HK-2 (cell line): Measurements from ENCODE around the gene HSD17B12.

Experiments used
- DNase-seq: peaks from one replicate; pipeline ENCODE4 v3.0.0-alpha.2; 2018; ENCODE audit not compliant: unreplicated experiment

HSD17B12 gene

GRCh38 chr11:43797866-43798265 is 117.3 kb downstream of the HSD17B12 start:
- DNase-seq, result no peak

- no peak for DNase-seq
Observed at GRCh38 chr11:43802509-43802908, 122.0 kb downstream of the HSD17B12 start.

- no peak for DNase-seq
Observed at GRCh38 chr11:43803766-43804165, 123.2 kb downstream of the HSD17B12 start.

- no peak for DNase-seq
Observed at GRCh38 chr11:43806976-43807375, 126.4 kb downstream of the HSD17B12 start.

- DNase-seq, result no peak
Observed at GRCh38 chr11:43810929-43811596, 130.5 kb downstream of the HSD17B12 start.

GRCh38 chr11:43812471-43812870 is 131.9 kb downstream of the HSD17B12 start:
- DNase-seq, result no peak

- no peak for DNase-seq
Observed at GRCh38 chr11:43818220-43818619, 137.7 kb downstream of the HSD17B12 start.

GRCh38 chr11:43819926-43820325 is 139.4 kb downstream of the HSD17B12 start:
- DNase-seq, result no peak

- DNase-seq, result no peak
Observed at GRCh38 chr11:43823316-43823715, 142.8 kb downstream of the HSD17B12 start.

GRCh38 chr11:43823851-43824250 is 143.3 kb downstream of the HSD17B12 start:
- no peak for DNase-seq

GRCh38 chr11:43825217-43825816 is 144.8 kb downstream of the HSD17B12 start:
- no peak for DNase-seq

- peak; percentile 69 for DNase-seq
Observed at GRCh38 chr11:43830928-43831440, 150.4 kb downstream of the HSD17B12 start.

GRCh38 chr11:43832536-43832935 is 152.0 kb downstream of the HSD17B12 start:
- no peak for DNase-seq

- no peak for DNase-seq
Observed at GRCh38 chr11:43833657-43834073, 153.1 kb downstream of the HSD17B12 start.

- DNase-seq, result no peak
Observed at GRCh38 chr11:43834286-43834685, 153.7 kb downstream of the HSD17B12 start.

- DNase-seq, result no peak
Observed at GRCh38 chr11:43835104-43835503, 154.6 kb downstream of the HSD17B12 start.

GRCh38 chr11:43837879-43838278 is 157.3 kb downstream of the HSD17B12 start:
- DNase-seq, result no peak

- no peak for DNase-seq
Observed at GRCh38 chr11:43842021-43842420, 161.5 kb downstream of the HSD17B12 start.

- no peak for DNase-seq
Observed at GRCh38 chr11:43845816-43846215, 165.3 kb downstream of the HSD17B12 start.

- peak; percentile 24 for DNase-seq
Observed at GRCh38 chr11:43852057-43852636, 171.6 kb downstream of the HSD17B12 start.

- DNase-seq, result no peak
Observed at GRCh38 chr11:43853781-43854180, 173.2 kb downstream of the HSD17B12 start.

GRCh38 chr11:43856993-43857392 is 176.5 kb downstream of the HSD17B12 start:
- no peak for DNase-seq

- DNase-seq, result no peak
Observed at GRCh38 chr11:43861141-43861540, 180.6 kb downstream of the HSD17B12 start.
